Measurements from ENCODE around the gene ABCD2. TPM values are rescaled to one million over a fixed set of nuclear protein-coding genes. Genes with fewer than 3 reads are reported as not detected.

ABCD2 gene
- under 0.01 and 0.33 TPM in 2 replicates for total RNA-seq
- polyA plus RNA-seq = 0.03 and 0.14 TPM in 2 replicates
- 0.05 and 0.13 TPM in 2 replicates for polyA plus RNA-seq (2012)
- not detected in 2 replicates for polyA minus RNA-seq (ENCODE audit: low replicate concordance)

DNA sequence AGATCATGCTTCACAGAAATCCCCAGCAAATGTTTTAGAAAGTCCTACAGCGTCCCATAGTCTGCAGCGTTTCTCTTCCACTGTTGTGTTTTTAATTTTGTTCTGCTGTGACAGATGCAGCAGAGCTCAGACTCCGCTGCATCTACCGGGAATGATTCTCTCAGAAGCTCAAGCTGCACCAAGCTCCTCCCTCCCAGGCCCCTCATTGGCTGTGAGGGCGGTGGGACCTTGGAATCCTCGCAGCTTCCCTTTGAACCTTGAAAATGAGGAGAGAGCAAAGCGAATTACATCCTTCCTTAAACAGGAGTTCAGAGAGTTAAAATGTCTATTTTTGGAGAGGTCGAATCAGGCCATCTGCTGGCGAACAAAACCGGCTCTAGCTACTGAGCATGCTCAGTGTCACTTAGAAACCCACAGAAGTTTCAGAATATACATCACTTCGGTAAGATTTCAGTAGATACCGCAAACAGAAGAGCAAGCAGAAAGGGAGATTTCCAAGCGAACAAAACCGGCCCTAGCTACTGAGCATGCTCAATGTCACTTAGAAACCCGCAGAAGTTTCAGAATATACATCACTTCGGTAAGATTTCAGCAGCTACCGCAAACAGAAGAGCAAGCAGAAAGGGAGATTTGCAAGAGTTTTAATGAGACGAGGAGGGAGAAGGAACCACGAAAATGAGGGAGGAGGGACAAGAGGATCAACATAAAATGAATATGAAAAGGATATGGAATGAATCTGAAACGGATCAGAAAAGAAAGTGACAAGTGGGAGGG, at the start of gene ABCD2:
Gene ABCD2 (minus strand): TSS at position 144 of the 774 bp plus-strand sequence. CDS start 188 bp downstream, outside the sequence.
- H2AFZ ChIP-seq (ENCODE audit: low read length) = peak within 1 kb of the TSS; percentile 90
- no peak within 1 kb of the TSS for H3K9ac ChIP-seq (ENCODE audit: insufficient read depth, low read length)
- no peaks in the 10 kb centered on the region for H3K4me1 ChIP-seq (ENCODE audit: control insufficient read depth, extremely low read depth, insufficient read depth, low read length)
- peak; percentile 86 to 90 for DNase-seq (ENCODE audit: low read depth in 2 of 2)
- peak within 1 kb of the TSS; percentile 22 for H3K27ac ChIP-seq (ENCODE audit: insufficient read depth, low read length)
- H3K79me2 ChIP-seq (ENCODE audit: control insufficient read depth, insufficient read depth, low read length) = no peaks in the 10 kb centered on the region
- H3K27me3 ChIP-seq (ENCODE audit: control insufficient read depth, insufficient read depth, low read length) = no peaks in the 10 kb centered on the region
- H3K4me2 ChIP-seq (ENCODE audit: extremely low read depth, insufficient read depth, low read length) = peak within 1 kb of the TSS; percentile 87
- H3K36me3 ChIP-seq (ENCODE audit: control insufficient read depth, insufficient read depth, low read length) = no peaks in the 10 kb centered on the region
- H3K4me3 ChIP-seq (replicated peaks in 1 of 4; ENCODE audit: control extremely low read depth in 1 of 4, insufficient read depth in 1 of 4, low read depth in 3 of 4, low read length in 4 of 4) = peak within 1 kb of the TSS; percentile 55 to 92 (median 65)
- no peaks in the 10 kb centered on the region for H3K9me3 ChIP-seq (ENCODE audit: control insufficient read depth, insufficient read depth, low read depth, low read length)
- no peak for TF ChIP-seq EZH2 (IDR thresholded peaks at IDR 0.05; ENCODE audit: low read length, missing control alignments)
- TF ChIP-seq, protein P1, sequence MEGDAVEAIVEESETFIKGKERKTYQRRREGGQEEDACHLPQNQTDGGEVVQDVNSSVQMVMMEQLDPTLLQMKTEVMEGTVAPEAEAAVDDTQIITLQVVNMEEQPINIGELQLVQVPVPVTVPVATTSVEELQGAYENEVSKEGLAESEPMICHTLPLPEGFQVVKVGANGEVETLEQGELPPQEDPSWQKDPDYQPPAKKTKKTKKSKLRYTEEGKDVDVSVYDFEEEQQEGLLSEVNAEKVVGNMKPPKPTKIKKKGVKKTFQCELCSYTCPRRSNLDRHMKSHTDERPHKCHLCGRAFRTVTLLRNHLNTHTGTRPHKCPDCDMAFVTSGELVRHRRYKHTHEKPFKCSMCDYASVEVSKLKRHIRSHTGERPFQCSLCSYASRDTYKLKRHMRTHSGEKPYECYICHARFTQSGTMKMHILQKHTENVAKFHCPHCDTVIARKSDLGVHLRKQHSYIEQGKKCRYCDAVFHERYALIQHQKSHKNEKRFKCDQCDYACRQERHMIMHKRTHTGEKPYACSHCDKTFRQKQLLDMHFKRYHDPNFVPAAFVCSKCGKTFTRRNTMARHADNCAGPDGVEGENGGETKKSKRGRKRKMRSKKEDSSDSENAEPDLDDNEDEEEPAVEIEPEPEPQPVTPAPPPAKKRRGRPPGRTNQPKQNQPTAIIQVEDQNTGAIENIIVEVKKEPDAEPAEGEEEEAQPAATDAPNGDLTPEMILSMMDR (conservative IDR thresholded peaks at IDR 0.05 in 1 of 2, IDR thresholded peaks at IDR 0.05 in 1 of 2; ENCODE audit: low read depth in 1 of 2, low read length in 2 of 2) = peak in 1 of 2 donors; percentile 6
- no peaks in the 10 kb centered on the region for H4K20me1 ChIP-seq (ENCODE audit: control insufficient read depth, extremely low read depth, insufficient read depth, low read length)

DNA sequence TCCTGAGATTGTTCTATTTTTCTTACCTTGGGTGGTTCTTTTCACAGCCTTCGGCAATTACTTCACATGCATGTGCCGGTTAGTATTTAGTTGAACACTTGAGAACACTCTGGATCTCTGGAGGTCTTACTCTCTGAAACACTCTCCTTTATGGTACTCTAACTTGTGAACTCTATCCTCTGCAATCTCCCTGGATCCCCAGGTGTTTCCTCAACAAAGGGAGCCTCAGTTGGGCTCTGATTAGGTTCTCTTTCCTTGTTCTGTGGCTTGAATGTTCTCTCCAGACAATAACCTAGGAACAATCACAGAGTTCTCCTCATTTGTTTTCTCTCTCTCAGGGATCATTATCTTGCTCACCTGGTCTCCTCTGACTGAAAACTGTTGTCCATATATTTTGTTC, 40.5 kb upstream of the ABCD2 start:
- Histone ChIP-seq H3K9me3 (ENCODE audit: control insufficient read depth, insufficient read depth, low read depth, low read length) (no peaks in the 10 kb centered on the region), H3K4me3 (replicated peaks in 1 of 4; ENCODE audit: control extremely low read depth in 1 of 4, insufficient read depth in 1 of 4, low read depth in 3 of 4, low read length in 4 of 4) (no peak overlapping the region), H3K36me3 (ENCODE audit: control insufficient read depth, insufficient read depth, low read length) (no peaks in the 10 kb centered on the region), H3K9ac (ENCODE audit: insufficient read depth, low read length) (no peak overlapping the region), H3K27ac (ENCODE audit: insufficient read depth, low read length) (no peak overlapping the region), H4K20me1 (ENCODE audit: control insufficient read depth, extremely low read depth, insufficient read depth, low read length) (no peaks in the 10 kb centered on the region), H3K27me3 (ENCODE audit: control insufficient read depth, insufficient read depth, low read length) (no peaks in the 10 kb centered on the region), H3K79me2 (ENCODE audit: control insufficient read depth, insufficient read depth, low read length) (no peaks in the 10 kb centered on the region), H3K4me2 (ENCODE audit: extremely low read depth, insufficient read depth, low read length) (no peak overlapping the region), H3K4me1 (ENCODE audit: control insufficient read depth, extremely low read depth, insufficient read depth, low read length) (no peaks in the 10 kb centered on the region), H2AFZ (ENCODE audit: low read length) (no peak overlapping the region)
- TF ChIP-seq, protein P1 (conservative IDR thresholded peaks at IDR 0.05 in 1 of 2, IDR thresholded peaks at IDR 0.05 in 1 of 2; ENCODE audit: low read depth in 1 of 2, low read length in 2 of 2) = no peak
- no peak for TF ChIP-seq EZH2 (IDR thresholded peaks at IDR 0.05; ENCODE audit: low read length, missing control alignments)
- DNase-seq (ENCODE audit: low read depth in 2 of 2) = no peak

DNA sequence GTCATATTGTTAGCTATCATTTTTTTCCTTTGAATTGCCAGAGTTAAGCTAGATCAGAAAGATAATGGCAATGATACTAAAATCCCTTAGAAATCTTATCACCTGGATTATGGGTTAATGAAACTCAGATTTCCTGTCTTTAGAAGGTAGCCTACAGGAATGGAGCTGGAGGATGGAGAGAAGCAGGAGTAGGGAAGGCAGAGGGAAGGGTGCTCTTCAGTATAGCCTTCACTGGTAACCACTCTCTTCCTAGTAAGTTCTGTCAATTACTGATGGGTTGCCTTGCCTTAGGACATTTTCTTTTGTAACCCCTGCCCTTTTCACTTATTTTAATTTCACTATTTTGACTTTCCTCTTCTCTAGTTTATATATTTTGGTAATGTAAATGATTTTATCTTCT, 27.8 kb upstream of the ABCD2 start:
- Histone ChIP-seq H3K4me2 (ENCODE audit: extremely low read depth, insufficient read depth, low read length) (no peak overlapping the region), H3K4me1 (ENCODE audit: control insufficient read depth, extremely low read depth, insufficient read depth, low read length) (no peaks in the 10 kb centered on the region), H3K79me2 (ENCODE audit: control insufficient read depth, insufficient read depth, low read length) (no peaks in the 10 kb centered on the region), H2AFZ (ENCODE audit: low read length) (no peak overlapping the region), H3K36me3 (ENCODE audit: control insufficient read depth, insufficient read depth, low read length) (no peaks in the 10 kb centered on the region), H3K27me3 (ENCODE audit: control insufficient read depth, insufficient read depth, low read length) (no peaks in the 10 kb centered on the region), H3K9ac (ENCODE audit: insufficient read depth, low read length) (no peak overlapping the region), H3K9me3 (ENCODE audit: control insufficient read depth, insufficient read depth, low read depth, low read length) (no peaks in the 10 kb centered on the region), H4K20me1 (ENCODE audit: control insufficient read depth, extremely low read depth, insufficient read depth, low read length) (no peaks in the 10 kb centered on the region), H3K27ac (ENCODE audit: insufficient read depth, low read length) (no peak overlapping the region), H3K4me3 (replicated peaks in 1 of 4; ENCODE audit: control extremely low read depth in 1 of 4, insufficient read depth in 1 of 4, low read depth in 3 of 4, low read length in 4 of 4) (no peak overlapping the region)
- no peak for DNase-seq (ENCODE audit: low read depth in 2 of 2)
- no peak for TF ChIP-seq EZH2 (IDR thresholded peaks at IDR 0.05; ENCODE audit: low read length, missing control alignments)
- TF ChIP-seq, protein P1 (conservative IDR thresholded peaks at IDR 0.05 in 1 of 2, IDR thresholded peaks at IDR 0.05 in 1 of 2; ENCODE audit: low read depth in 1 of 2, low read length in 2 of 2) = no peak

All from fibroblast of lung (primary cell).